GM12801 (cell line): ENCODE data around the gene USP33.

ENCODE experiments used
- CTCF ChIP-seq: IDR thresholded peaks from one replicate; pipeline ENCODE4 v1.5.1; 2011; ENCODE audit warnings: control low read depth; ENCODE audit not compliant: insufficient read length; ENCODE audit errors: extremely low read depth

The USP33 gene

GRCh38 chr1:77756052-77756754 is 3.4 kb downstream of the USP33 start:
- no peak for TF ChIP-seq CTCF

GRCh38 chr1:77744576-77744975 is 15.1 kb downstream of the USP33 start:
- no peak for TF ChIP-seq CTCF

GRCh38 chr1:77742011-77742555 is 17.6 kb downstream of the USP33 start:
- TF ChIP-seq CTCF = no peak

GRCh38 chr1:77741316-77741715 is 18.3 kb downstream of the USP33 start:
- TF ChIP-seq CTCF = no peak

- TF ChIP-seq CTCF = no peak
These were observed 20.4 kb downstream of the USP33 start for GRCh38 chr1:77739235-77739634.

GRCh38 chr1:77732090-77732489 is 27.6 kb downstream of the USP33 start:
- TF ChIP-seq CTCF = no peak

GRCh38 chr1:77725706-77726105 is 33.9 kb downstream of the USP33 start:
- TF ChIP-seq CTCF = no peak
